Suprapubic skin (tissue), 4 donors: ENCODE measurements around the gene CXorf51A.
"Not testable (repeated sequence)": the region's sequence is repeated elsewhere in the genome, so short reads cannot be mapped to it uniquely, and the experiment has no call there.

ENCODE experiments used
- EP300 ChIP-seq: sonication (generic); formaldehyde crosslinking; IDR thresholded peaks from one replicate; pipeline ENCODE4 v1.6.1; 2017; ENCODE audit warnings: antibody characterized with exemption
- POLR2A ChIP-seq, 2 donors: fragments of 450-650 bp; IDR thresholded peaks; one replicate each; pipeline ENCODE4 v1.6.1; 2017; ENCODE audit warnings: antibody characterized with exemption in 2 of 2, mild to moderate bottlenecking in 2 of 2, moderate library complexity in 2 of 2
- POLR2AphosphoS5 ChIP-seq, 3 donors: sonication (generic); formaldehyde crosslinking; IDR thresholded peaks; one replicate each; pipeline ENCODE4 v1.6.1; 2017; ENCODE audit warnings: antibody characterized with exemption in 3 of 3
- TF ChIP-seq, protein P1 (sequence below), 2 donors: fragments of 200-600 bp in 1 of 2; fragments of 450-650 bp in 1 of 2; sonication (generic) in 1 of 2; IDR thresholded peaks; one replicate each; pipeline ENCODE4 v1.5.1; 2016 to 2019; ENCODE audit warnings: antibody characterized with exemption in 2 of 2, mild to moderate bottlenecking in 1 of 2, moderate library complexity in 1 of 2

DNA sequence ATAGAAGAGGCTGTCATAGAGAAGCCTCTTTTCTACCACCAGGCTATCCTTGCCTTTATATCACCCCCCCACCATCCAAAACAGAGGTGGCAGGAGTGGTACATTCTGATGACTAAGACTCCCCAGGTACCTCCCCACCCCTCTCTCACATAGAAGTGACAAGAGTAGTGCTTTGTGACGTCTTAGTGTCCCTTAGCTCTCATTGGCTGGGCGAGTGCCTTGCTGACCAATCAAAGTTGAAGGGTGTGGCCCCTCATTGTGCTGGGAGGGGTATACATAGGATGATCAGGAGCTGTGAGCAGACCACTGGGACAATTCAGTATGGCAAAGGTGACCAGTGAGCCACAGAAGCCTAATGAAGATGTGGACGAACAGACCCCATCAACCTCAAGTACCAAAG is 5.1 kb downstream of the CXorf51A start, which contains the start of gene CXorf51B:
- not testable (repeated sequence) for TF ChIP-seq POLR2A (IDR thresholded peaks at IDR 0.05); EP300; POLR2AphosphoS5 (IDR thresholded peaks at IDR 0.05)
- TF ChIP-seq, protein P1, sequence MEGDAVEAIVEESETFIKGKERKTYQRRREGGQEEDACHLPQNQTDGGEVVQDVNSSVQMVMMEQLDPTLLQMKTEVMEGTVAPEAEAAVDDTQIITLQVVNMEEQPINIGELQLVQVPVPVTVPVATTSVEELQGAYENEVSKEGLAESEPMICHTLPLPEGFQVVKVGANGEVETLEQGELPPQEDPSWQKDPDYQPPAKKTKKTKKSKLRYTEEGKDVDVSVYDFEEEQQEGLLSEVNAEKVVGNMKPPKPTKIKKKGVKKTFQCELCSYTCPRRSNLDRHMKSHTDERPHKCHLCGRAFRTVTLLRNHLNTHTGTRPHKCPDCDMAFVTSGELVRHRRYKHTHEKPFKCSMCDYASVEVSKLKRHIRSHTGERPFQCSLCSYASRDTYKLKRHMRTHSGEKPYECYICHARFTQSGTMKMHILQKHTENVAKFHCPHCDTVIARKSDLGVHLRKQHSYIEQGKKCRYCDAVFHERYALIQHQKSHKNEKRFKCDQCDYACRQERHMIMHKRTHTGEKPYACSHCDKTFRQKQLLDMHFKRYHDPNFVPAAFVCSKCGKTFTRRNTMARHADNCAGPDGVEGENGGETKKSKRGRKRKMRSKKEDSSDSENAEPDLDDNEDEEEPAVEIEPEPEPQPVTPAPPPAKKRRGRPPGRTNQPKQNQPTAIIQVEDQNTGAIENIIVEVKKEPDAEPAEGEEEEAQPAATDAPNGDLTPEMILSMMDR (IDR thresholded peaks at IDR 0.05) = not testable (repeated sequence)
